Dermis blood vessel endothelial cell (primary cell): ENCODE measurements around the gene KIAA0825. TPM values are rescaled to one million over a fixed set of nuclear protein-coding genes. Genes with fewer than 3 reads are reported as not detected.
A peak's percentile ranks its signal among the peaks of the same experiment; 100 is the strongest.

ENCODE experiments used
- DNase-seq: peaks from one replicate; pipeline ENCODE4 v3.0.0; 2010
- total RNA-seq: library from RNA; depleted of rRNA; stranded (reverse); fragments of >200 nt; gene quantifications from 2 replicates; pipeline ENCODE4 v1.2.3, GENCODE V29; 2014

KIAA0825 gene
- total RNA-seq, 1 donor from 2014 or later = 1.9 TPM

- no peak for DNase-seq
Measured at GRCh38 chr5:94429566-94429965, 188.8 kb downstream of the KIAA0825 start.

- DNase-seq = no peak
Measured at GRCh38 chr5:94425396-94425795, 193.0 kb downstream of the KIAA0825 start.

GRCh38 chr5:94423411-94423810, 195.0 kb downstream of the KIAA0825 start:
- DNase-seq = no peak

GRCh38 chr5:94422812-94423211, 195.6 kb downstream of the KIAA0825 start:
- DNase-seq = peak; percentile 74

GRCh38 chr5:94420885-94421284, 197.5 kb downstream of the KIAA0825 start:
- DNase-seq = no peak

GRCh38 chr5:94415798-94416197, 202.6 kb downstream of the KIAA0825 start:
- DNase-seq = no peak

- DNase-seq = no peak
Measured at GRCh38 chr5:94409440-94409839, 209.0 kb downstream of the KIAA0825 start.

- DNase-seq = no peak
Measured at GRCh38 chr5:94407023-94407422, 211.4 kb downstream of the KIAA0825 start.

- no peak for DNase-seq
Measured at GRCh38 chr5:94403483-94403882, 214.9 kb downstream of the KIAA0825 start.

GRCh38 chr5:94402096-94402495, 216.3 kb downstream of the KIAA0825 start:
- no peak for DNase-seq

- DNase-seq = no peak
Measured at GRCh38 chr5:94397508-94397907, 220.9 kb downstream of the KIAA0825 start.

GRCh38 chr5:94396687-94397086, 221.7 kb downstream of the KIAA0825 start:
- no peak for DNase-seq

GRCh38 chr5:94395468-94395867, 222.9 kb downstream of the KIAA0825 start:
- DNase-seq = no peak

GRCh38 chr5:94391996-94392395, 226.4 kb downstream of the KIAA0825 start:
- no peak for DNase-seq

- no peak for DNase-seq
Measured at GRCh38 chr5:94389515-94389899, 228.9 kb downstream of the KIAA0825 start.

- no peak for DNase-seq
Measured at GRCh38 chr5:94388773-94389514, 229.5 kb downstream of the KIAA0825 start.

- DNase-seq = no peak
Measured at GRCh38 chr5:94385767-94386166, 232.6 kb downstream of the KIAA0825 start.

GRCh38 chr5:94378062-94378461, 240.3 kb downstream of the KIAA0825 start:
- DNase-seq = no peak

- DNase-seq = no peak
Measured at GRCh38 chr5:94376672-94377345, 241.6 kb downstream of the KIAA0825 start.

- DNase-seq = peak; percentile 26
Measured at GRCh38 chr5:94375801-94376200, 242.6 kb downstream of the KIAA0825 start.

- DNase-seq = no peak
Measured at GRCh38 chr5:94374336-94374735, 244.1 kb downstream of the KIAA0825 start.

- DNase-seq = no peak
Measured at GRCh38 chr5:94367900-94368299, 250.5 kb downstream of the KIAA0825 start.

- DNase-seq = no peak
Measured at GRCh38 chr5:94366811-94367210, 251.6 kb downstream of the KIAA0825 start.

- DNase-seq = no peak
Measured at GRCh38 chr5:94362857-94363256, 255.5 kb downstream of the KIAA0825 start.
